Mucosa of descending colon (tissue), 3 donors: ENCODE data around the gene ALG9. TPM values are rescaled to one million over a fixed set of nuclear protein-coding genes. Genes with fewer than 3 reads are reported as not detected.
"Not testable (repeated sequence)": the region's sequence is repeated elsewhere in the genome, so short reads cannot be mapped to it uniquely, and the experiment has no call there.

Experiments used
- ATAC-seq: fragments of 200-7000 bp; cut with Tn5 transposase; one replicate; pipeline ENCODE4 v1.9.1; 2020; ENCODE audit warnings: mild to moderate bottlenecking, moderate library complexity
- DNase-seq, 3 donors: peaks; one replicate each; pipeline ENCODE4 v3.0.0-alpha.2; 2020
- H3K36me3 ChIP-seq: fragments of 200-600 bp; one replicate; pipeline ENCODE4 v1.8.0; 2021; ENCODE audit warnings: low read depth, mild to moderate bottlenecking
- H3K4me1 ChIP-seq: fragments of 200-600 bp; one replicate; pipeline ENCODE4 v1.8.0; 2021; ENCODE audit warnings: low read depth, mild to moderate bottlenecking
- H3K4me3 ChIP-seq: fragments of 200-600 bp; one replicate; pipeline ENCODE4 v1.8.0; 2021; ENCODE audit warnings: mild to moderate bottlenecking
- H3K9me3 ChIP-seq: fragments of 200-600 bp; one replicate; pipeline ENCODE4 v1.8.0; 2021; ENCODE audit warnings: mild to moderate bottlenecking
- intact Hi-C, 2 donors: fragments of 100-400 bp; cut with DNase I in 1 of 2; cut with micrococcal nuclease in 1 of 2; formaldehyde crosslinking; loops; one replicate each; pipeline versions ENCODE4 v1.11.0 to v1.11.1; 2022; cut with DNase I, micrococcal nuclease
- total RNA-seq, 3 donors: library from RNA; stranded (reverse); fragmentation: NEBNext Ultra II Directional in 2 of 3; extraction: Animal tissue kit (Norgen Biotek cat#: 25700) in 2 of 3; gene quantifications; one replicate each; pipeline versions ENCODE4 v1.2.1 to v1.2.4, GENCODE V29; 2021 to 2023
- TF ChIP-seq, protein P1 (sequence below): fragments of 200-600 bp; IDR thresholded peaks from one replicate; pipeline ENCODE4 v1.8.0; 2022; ENCODE audit warnings: antibody characterized with exemption, mild to moderate bottlenecking
- donor health status: DM: no; HTN: no; CAD: no; lungs with moderate emphysema.
- donor health status: DM: no; HTN: no; CAD: no.
- donor health status: DM: no; HTN: yes; CAD: no.

ALG9 gene
- total RNA-seq, 3 donors from 2014 or later: 16.7 to 29.3 (median 21.1) TPM

DNA sequence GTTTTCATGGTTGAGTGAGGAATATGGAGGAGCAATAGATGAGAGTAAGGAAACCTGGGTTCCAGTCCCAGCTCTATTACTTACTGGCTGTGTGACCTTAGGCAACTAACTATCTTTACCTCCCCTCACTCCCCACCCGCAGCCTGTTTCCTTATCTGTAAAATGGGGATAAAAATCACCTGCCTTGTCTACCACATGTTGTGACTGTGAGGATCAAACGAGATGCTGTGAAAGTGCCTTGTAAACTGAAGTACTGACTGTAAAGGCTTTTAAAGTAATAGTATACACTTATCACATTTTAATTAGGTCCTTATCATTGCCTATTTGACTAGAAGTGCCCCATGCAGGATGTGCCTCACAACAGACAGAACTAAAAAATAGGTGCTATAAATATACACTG, 86.3 kb downstream of the ALG9 start:
- H3K4me3 ChIP-seq: no peak overlapping the region
- TF ChIP-seq, protein P1, sequence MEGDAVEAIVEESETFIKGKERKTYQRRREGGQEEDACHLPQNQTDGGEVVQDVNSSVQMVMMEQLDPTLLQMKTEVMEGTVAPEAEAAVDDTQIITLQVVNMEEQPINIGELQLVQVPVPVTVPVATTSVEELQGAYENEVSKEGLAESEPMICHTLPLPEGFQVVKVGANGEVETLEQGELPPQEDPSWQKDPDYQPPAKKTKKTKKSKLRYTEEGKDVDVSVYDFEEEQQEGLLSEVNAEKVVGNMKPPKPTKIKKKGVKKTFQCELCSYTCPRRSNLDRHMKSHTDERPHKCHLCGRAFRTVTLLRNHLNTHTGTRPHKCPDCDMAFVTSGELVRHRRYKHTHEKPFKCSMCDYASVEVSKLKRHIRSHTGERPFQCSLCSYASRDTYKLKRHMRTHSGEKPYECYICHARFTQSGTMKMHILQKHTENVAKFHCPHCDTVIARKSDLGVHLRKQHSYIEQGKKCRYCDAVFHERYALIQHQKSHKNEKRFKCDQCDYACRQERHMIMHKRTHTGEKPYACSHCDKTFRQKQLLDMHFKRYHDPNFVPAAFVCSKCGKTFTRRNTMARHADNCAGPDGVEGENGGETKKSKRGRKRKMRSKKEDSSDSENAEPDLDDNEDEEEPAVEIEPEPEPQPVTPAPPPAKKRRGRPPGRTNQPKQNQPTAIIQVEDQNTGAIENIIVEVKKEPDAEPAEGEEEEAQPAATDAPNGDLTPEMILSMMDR: no peak
- H3K9me3 ChIP-seq: no peaks in the 10 kb centered on the region
- peaks cover 9% of the 10 kb centered on the region for H3K4me1 ChIP-seq
- ATAC-seq (no peak), DNase-seq (no peak)
- H3K36me3 ChIP-seq: no peaks in the 10 kb centered on the region
- intact Hi-C loops: loop anchor here in 1 of 2 donors (10.0 kb wide), 1 partner anchor 50 kb away; no protein-coding TSS in a partner anchor

DNA sequence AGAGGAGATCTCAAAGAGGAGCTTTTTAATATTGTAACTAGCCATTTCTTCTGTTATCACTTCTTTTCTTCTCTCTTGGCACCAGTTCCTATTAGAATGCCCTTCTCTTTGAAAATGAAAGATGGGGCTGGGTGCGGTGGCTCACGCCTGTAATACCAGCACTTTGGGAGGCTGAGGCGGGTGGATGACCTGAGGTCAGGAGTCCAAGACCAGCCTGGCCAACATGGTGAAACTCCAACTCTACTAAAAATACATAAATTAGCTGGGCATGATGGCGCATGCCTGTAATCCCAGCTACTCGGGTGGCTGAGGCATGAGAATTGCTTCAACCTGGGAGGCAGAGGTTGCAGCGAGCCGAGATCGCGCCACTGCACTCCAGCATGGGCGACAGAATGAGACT, 87.1 kb downstream of the ALG9 start:
- DNase-seq, H3K4me1 ChIP-seq, H3K9me3 ChIP-seq, H3K4me3 ChIP-seq, H3K36me3 ChIP-seq, ATAC-seq: not testable (repeated sequence)
- intact Hi-C loops: loop anchor here in 1 of 2 donors (10.0 kb wide), 1 partner anchor 50 kb away; no protein-coding TSS in a partner anchor

DNA sequence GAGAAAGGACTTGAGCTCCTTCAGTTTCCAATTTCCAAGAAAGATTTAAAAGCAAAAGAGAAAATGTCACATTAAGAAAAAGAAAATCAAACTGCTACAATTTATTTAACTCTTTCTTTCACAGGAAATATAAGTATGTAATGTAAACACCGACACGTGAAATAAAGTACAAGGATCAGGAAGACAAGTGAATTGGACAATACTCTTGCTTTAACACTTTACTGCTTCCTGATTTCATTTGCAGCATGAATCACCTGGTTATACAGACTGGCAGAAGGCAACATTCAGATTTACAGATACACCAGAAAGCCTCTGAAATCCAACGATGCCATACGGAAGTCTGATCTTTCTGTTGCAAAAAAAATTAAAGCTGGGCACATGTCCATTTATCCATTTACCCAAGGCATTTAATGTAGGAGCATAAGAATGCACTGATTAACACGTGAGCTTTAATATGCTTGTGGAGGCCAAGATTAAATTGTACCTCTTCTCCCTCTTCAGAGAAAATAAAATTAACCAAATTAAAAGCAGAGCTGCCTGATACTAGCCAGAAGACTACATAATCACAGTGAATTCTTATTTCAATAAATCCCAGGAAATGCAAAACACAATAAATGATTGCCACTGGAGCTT, 89.2 kb downstream of the ALG9 start:
- intact Hi-C loops: loop anchor here in 1 of 2 donors (10.0 kb wide), 1 partner anchor 53 kb away; no protein-coding TSS in a partner anchor
- ATAC-seq: peak; percentile 89
- TF ChIP-seq, protein P1: no peak
- DNase-seq: no peak
- Histone ChIP-seq H3K4me3 (no peak overlapping the region), H3K4me1 (peaks cover 9% of the 10 kb centered on the region), H3K9me3 (no peaks in the 10 kb centered on the region), H3K36me3 (no peaks in the 10 kb centered on the region)

DNA sequence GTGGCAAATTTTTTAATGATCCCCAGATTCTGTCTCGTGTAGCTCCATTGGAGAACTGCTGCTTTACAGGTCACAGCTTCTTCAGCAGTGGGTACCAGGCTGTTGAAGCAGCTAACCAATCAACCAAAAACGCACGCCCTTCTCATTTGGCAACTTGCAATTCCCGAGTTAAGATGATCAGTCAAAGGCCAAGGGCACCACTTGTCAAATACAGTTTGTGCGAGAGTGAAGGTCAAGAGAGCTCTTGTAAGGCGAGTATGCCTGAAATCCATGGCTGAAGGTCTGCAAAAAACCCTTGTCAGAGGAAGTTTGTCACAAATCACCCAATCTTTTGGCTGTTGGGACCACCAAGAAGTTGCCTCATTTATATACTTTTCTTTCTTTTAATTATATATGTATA, 92.3 kb downstream of the ALG9 start:
- intact Hi-C loops: loop anchor here (5.0 kb wide), 1 partner anchor 177 kb away; the partner anchor contains the start of gene SIK2 (in 2 of the 2)
- no peak overlapping the region for H3K4me3 ChIP-seq
- TF ChIP-seq, protein P1: no peak
- ATAC-seq: no peak
- H3K4me1 ChIP-seq: peaks cover 9% of the 10 kb centered on the region
- H3K36me3 ChIP-seq: no peaks in the 10 kb centered on the region
- no peaks in the 10 kb centered on the region for H3K9me3 ChIP-seq
- DNase-seq: no peak

DNA sequence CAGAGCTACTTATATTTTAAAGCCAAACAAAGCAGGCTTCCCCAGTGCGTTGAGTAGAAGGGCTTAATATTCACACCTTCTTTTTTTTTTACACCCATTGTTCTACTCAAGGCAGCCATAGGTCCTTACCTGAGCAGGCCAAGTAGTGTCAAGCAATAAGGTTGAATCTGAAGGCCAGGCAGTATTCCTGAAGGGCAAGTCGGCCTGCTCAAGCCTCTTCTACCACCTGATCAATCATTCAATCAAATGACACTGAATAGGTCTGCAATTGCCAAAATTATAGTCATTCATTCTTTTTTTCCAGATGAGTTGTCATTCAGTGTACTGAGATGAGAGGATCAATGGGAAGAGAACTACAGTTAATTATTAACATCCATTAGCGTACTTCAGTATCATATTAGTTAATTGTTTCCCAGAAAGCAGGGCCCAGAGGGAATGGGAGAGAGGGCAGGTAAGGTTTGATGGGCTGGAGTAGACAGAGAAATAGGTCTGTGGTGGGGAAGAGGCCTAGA, 93.3 kb downstream of the ALG9 start:
- H3K4me3 ChIP-seq: no peak overlapping the region
- ATAC-seq (no peak), DNase-seq (no peak)
- H3K36me3 ChIP-seq: no peaks in the 10 kb centered on the region
- H3K9me3 ChIP-seq: no peaks in the 10 kb centered on the region
- intact Hi-C loops: loop anchor here (5.0 kb wide), 1 partner anchor 176 kb away; the partner anchor contains the start of gene SIK2 (in 2 of the 2)
- H3K4me1 ChIP-seq: peaks cover 9% of the 10 kb centered on the region
- TF ChIP-seq, protein P1: no peak
